Right renal cortex interstitium (tissue), 3 donors: Measurements from ENCODE around the gene INSYN1. TPM values are rescaled to one million over a fixed set of nuclear protein-coding genes. Genes with fewer than 3 reads are reported as not detected.
"Not testable (repeated sequence)": the region's sequence is repeated elsewhere in the genome, so short reads cannot be mapped to it uniquely, and the experiment has no call there.

Source experiments
- DNase-seq, 3 donors: peaks; one replicate each; pipeline ENCODE4 v3.0.0-alpha.2; 2013; ENCODE audit warnings: low read depth in 3 of 3, low spot score in 2 of 3
- polyA plus RNA-seq, 3 donors: library from polyadenylated mRNA; unstranded; fragments of 120-200 nt; gene quantifications; one replicate each; pipeline ENCODE4 v1.2.1, GENCODE V29; 2013; ENCODE audit not compliant: insufficient read length in 3 of 3

The INSYN1 gene
- polyA plus RNA-seq, 3 donors: 11.5 to 18.9 (median 13.9) TPM

- no peak for DNase-seq
These were observed 2.2 kb downstream of the INSYN1 start for GRCh38 chr15:73750951-73751350.

- no peak for DNase-seq
These were observed 2.7 kb downstream of the INSYN1 start for GRCh38 chr15:73750438-73750837.

- DNase-seq: no peak
These were observed 3.2 kb downstream of the INSYN1 start for GRCh38 chr15:73749971-73750370.

GRCh38 chr15:73749533-73749932, 3.6 kb downstream of the INSYN1 start:
- no peak for DNase-seq

GRCh38 chr15:73748730-73749129, 4.4 kb downstream of the INSYN1 start:
- no peak for DNase-seq

GRCh38 chr15:73747847-73748590, 5.1 kb downstream of the INSYN1 start:
- no peak for DNase-seq

GRCh38 chr15:73746883-73747282, 6.3 kb downstream of the INSYN1 start:
- DNase-seq: no peak

- no peak for DNase-seq
These were observed 6.9 kb downstream of the INSYN1 start for GRCh38 chr15:73746261-73746660.

- DNase-seq: no peak
These were observed 8.1 kb downstream of the INSYN1 start for GRCh38 chr15:73745073-73745472.

- DNase-seq: no peak
These were observed 8.9 kb downstream of the INSYN1 start for GRCh38 chr15:73744293-73744692.

GRCh38 chr15:73741321-73741836, 11.8 kb downstream of the INSYN1 start:
- DNase-seq: no peak

GRCh38 chr15:73740152-73741048, 12.8 kb downstream of the INSYN1 start:
- DNase-seq: no peak

- no peak for DNase-seq
These were observed 15.6 kb downstream of the INSYN1 start for GRCh38 chr15:73737535-73737934.

- no peak for DNase-seq
These were observed 20.2 kb downstream of the INSYN1 start for GRCh38 chr15:73732930-73733329.

GRCh38 chr15:73732051-73732450, 21.1 kb downstream of the INSYN1 start:
- DNase-seq: not testable (repeated sequence)

GRCh38 chr15:73727330-73727976, 25.7 kb downstream of the INSYN1 start:
- no peak for DNase-seq

GRCh38 chr15:73724212-73724611, 28.9 kb downstream of the INSYN1 start:
- no peak for DNase-seq

GRCh38 chr15:73723191-73723590, 30.0 kb downstream of the INSYN1 start:
- no peak for DNase-seq

- no peak for DNase-seq
These were observed 30.7 kb downstream of the INSYN1 start for GRCh38 chr15:73722425-73722824.

GRCh38 chr15:73718694-73719093, 34.5 kb downstream of the INSYN1 start:
- no peak for DNase-seq

- DNase-seq: no peak
These were observed 35.3 kb downstream of the INSYN1 start for GRCh38 chr15:73717802-73718201.
